ENCODE measurements around the gene SPINK5. TPM values are rescaled to one million over a fixed set of nuclear protein-coding genes. Genes with fewer than 3 reads are reported as not detected.
A peak's percentile ranks its signal among the peaks of the same experiment; 100 is the strongest.

The SPINK5 gene, protein sequence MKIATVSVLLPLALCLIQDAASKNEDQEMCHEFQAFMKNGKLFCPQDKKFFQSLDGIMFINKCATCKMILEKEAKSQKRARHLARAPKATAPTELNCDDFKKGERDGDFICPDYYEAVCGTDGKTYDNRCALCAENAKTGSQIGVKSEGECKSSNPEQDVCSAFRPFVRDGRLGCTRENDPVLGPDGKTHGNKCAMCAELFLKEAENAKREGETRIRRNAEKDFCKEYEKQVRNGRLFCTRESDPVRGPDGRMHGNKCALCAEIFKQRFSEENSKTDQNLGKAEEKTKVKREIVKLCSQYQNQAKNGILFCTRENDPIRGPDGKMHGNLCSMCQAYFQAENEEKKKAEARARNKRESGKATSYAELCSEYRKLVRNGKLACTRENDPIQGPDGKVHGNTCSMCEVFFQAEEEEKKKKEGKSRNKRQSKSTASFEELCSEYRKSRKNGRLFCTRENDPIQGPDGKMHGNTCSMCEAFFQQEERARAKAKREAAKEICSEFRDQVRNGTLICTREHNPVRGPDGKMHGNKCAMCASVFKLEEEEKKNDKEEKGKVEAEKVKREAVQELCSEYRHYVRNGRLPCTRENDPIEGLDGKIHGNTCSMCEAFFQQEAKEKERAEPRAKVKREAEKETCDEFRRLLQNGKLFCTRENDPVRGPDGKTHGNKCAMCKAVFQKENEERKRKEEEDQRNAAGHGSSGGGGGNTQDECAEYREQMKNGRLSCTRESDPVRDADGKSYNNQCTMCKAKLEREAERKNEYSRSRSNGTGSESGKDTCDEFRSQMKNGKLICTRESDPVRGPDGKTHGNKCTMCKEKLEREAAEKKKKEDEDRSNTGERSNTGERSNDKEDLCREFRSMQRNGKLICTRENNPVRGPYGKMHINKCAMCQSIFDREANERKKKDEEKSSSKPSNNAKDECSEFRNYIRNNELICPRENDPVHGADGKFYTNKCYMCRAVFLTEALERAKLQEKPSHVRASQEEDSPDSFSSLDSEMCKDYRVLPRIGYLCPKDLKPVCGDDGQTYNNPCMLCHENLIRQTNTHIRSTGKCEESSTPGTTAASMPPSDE
- 2.4 and 2.6 TPM in 2 replicates for polyA plus RNA-seq (2013)

- no peak within 1 kb of the TSS for H3K27ac ChIP-seq (ENCODE audit: low read depth, low read length)
- no peaks in the 10 kb centered on the region for H3K79me2 ChIP-seq (ENCODE audit: control insufficient read depth, insufficient read depth, low read length, poor library complexity)
- H3K4me2 ChIP-seq (ENCODE audit: low read length): no peak within 1 kb of the TSS
- H4K12ac ChIP-seq (ENCODE audit: low read depth, low read length): no peak within 1 kb of the TSS
- H3K18ac ChIP-seq (ENCODE audit: low read length): no peak within 1 kb of the TSS
- H3K36me3 ChIP-seq (ENCODE audit: control insufficient read depth in 1 of 2, insufficient read depth in 2 of 2, low read length in 2 of 2): no peaks in the 10 kb centered on the region
- H2AK5ac ChIP-seq (ENCODE audit: low read length): no peak within 1 kb of the TSS
- H3K4me1 ChIP-seq (ENCODE audit: control insufficient read depth in 1 of 2, insufficient read depth in 2 of 2, low read length in 2 of 2): no peaks in the 10 kb centered on the region
- no CpG with 5 or more reads among the region's 5 CpGs for WGBS (ENCODE audit: extremely low coverage, insufficient coverage, insufficient read length)
- H3K27me3 ChIP-seq (ENCODE audit: insufficient read depth, low read length): no peaks in the 10 kb centered on the region
- H3K4me3 ChIP-seq (ENCODE audit: low read depth, low read length): no peak within 1 kb of the TSS
- H3K4ac ChIP-seq (ENCODE audit: low read depth, low read length): no peak within 1 kb of the TSS
- no peak within 1 kb of the TSS for H2BK12ac ChIP-seq (ENCODE audit: low read length)
- H3K23ac ChIP-seq (ENCODE audit: low read length): no peak within 1 kb of the TSS
- no peak for DNase-seq
- no peak within 1 kb of the TSS for H4K8ac ChIP-seq (ENCODE audit: low read depth, low read length)
- H3K79me1 ChIP-seq (ENCODE audit: low read length): no peaks in the 10 kb centered on the region
- no peaks in the 10 kb centered on the region for H3K9me3 ChIP-seq (ENCODE audit: insufficient read depth, low read depth, low read length)
- no peak within 1 kb of the TSS for H2AFZ ChIP-seq (ENCODE audit: insufficient read depth, low read length, poor library complexity)
- H3K14ac ChIP-seq (ENCODE audit: low read length): no peak within 1 kb of the TSS
- no peak within 1 kb of the TSS for H3K9ac ChIP-seq (ENCODE audit: low read length)
- no peak within 1 kb of the TSS for H2BK120ac ChIP-seq (ENCODE audit: insufficient read depth, low read length, poor library complexity)
- no peak within 1 kb of the TSS for H2BK5ac ChIP-seq (ENCODE audit: low read depth, low read length, poor library complexity)
- H4K91ac ChIP-seq (ENCODE audit: low read depth, low read length): no peak within 1 kb of the TSS
Observed at GRCh38 chr5:148063861-148064260, at the start of gene SPINK5. TSS of gene SPINK5 (plus strand) at chr5:148063980. CDS start at chr5:148064045, 65 bp downstream.

GRCh38 chr5:148014276-148014675 lies 49.5 kb upstream of the SPINK5 start:
- no peak overlapping the region for H3K4ac ChIP-seq (ENCODE audit: low read depth, low read length)
- no peak overlapping the region for H3K4me2 ChIP-seq (ENCODE audit: low read length)
- H3K79me1 ChIP-seq (ENCODE audit: low read length): no peaks in the 10 kb centered on the region
- H2BK5ac ChIP-seq (ENCODE audit: low read depth, low read length, poor library complexity): no peak overlapping the region
- no peak overlapping the region for H3K4me3 ChIP-seq (ENCODE audit: low read depth, low read length)
- no peak overlapping the region for H3K27ac ChIP-seq (ENCODE audit: low read depth, low read length)
- WGBS (ENCODE audit: extremely low coverage, insufficient coverage, insufficient read length): no CpG with 5 or more reads among the region's 3 CpGs
- no peak overlapping the region for H3K18ac ChIP-seq (ENCODE audit: low read length)
- no peak overlapping the region for H4K8ac ChIP-seq (ENCODE audit: low read depth, low read length)
- H3K79me2 ChIP-seq (ENCODE audit: control insufficient read depth, insufficient read depth, low read length, poor library complexity): no peaks in the 10 kb centered on the region
- H4K12ac ChIP-seq (ENCODE audit: low read depth, low read length): no peak overlapping the region
- H3K4me1 ChIP-seq (ENCODE audit: control insufficient read depth in 1 of 2, insufficient read depth in 2 of 2, low read length in 2 of 2): peaks cover 2 to 4% of the 10 kb centered on the region in 2 experiments
- no peak overlapping the region for H3K14ac ChIP-seq (ENCODE audit: low read length)
- no peak overlapping the region for H4K91ac ChIP-seq (ENCODE audit: low read depth, low read length)
- no peaks in the 10 kb centered on the region for H3K27me3 ChIP-seq (ENCODE audit: insufficient read depth, low read length)
- H3K9me3 ChIP-seq (ENCODE audit: insufficient read depth, low read depth, low read length): no peaks in the 10 kb centered on the region
- no peak overlapping the region for H2BK12ac ChIP-seq (ENCODE audit: low read length)
- H3K36me3 ChIP-seq (ENCODE audit: control insufficient read depth in 1 of 2, insufficient read depth in 2 of 2, low read length in 2 of 2): peaks cover 0 to 2% of the 10 kb centered on the region in 2 experiments
- H3K23ac ChIP-seq (ENCODE audit: low read length): no peak overlapping the region
- no peak overlapping the region for H3K9ac ChIP-seq (ENCODE audit: low read length)
- no peak overlapping the region for H2AK5ac ChIP-seq (ENCODE audit: low read length)
- H2BK120ac ChIP-seq (ENCODE audit: insufficient read depth, low read length, poor library complexity): no peak overlapping the region
- no peak for DNase-seq
- no peak overlapping the region for H2AFZ ChIP-seq (ENCODE audit: insufficient read depth, low read length, poor library complexity)

DNA sequence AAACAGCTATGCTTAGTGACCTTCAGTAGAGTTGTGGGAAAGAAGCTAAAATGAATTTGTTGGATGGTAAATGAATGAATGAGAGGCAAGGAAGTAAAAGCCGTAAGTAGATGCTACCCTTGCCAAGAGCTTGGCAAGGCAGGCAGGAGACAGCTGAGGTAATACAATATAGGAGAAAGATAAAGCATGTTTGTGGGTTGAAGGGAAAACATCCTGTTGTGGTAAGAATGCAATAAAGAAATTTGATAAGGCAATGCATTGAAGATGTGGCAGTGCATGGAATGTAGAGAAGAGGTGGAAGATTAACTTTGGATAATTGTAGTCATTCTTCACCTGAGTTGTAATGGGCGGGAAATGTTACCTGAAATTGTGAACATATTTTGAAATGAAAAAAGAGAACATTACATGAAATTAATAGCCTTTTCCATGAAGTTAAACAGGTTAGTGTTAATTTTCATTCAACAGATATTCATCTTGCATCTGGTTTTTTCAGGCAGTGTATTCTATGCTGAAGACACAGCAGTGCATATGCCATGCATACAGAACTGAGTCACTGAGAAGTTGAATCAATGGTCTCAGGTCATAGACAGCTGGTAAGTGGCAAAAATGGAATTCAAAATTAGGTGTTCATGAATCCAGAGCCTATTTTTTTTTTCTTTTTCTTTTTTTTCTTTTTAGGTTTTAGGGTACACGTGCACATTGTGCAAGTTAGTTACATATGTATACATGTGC lies 43.4 kb upstream of the SPINK5 start:
- Histone ChIP-seq H3K9me3 (ENCODE audit: insufficient read depth, low read depth, low read length) (no peaks in the 10 kb centered on the region), H2BK12ac (ENCODE audit: low read length) (no peak overlapping the region), H3K4ac (ENCODE audit: low read depth, low read length) (no peak overlapping the region), H3K9ac (ENCODE audit: low read length) (no peak overlapping the region), H3K18ac (ENCODE audit: low read length) (no peak overlapping the region), H3K4me1 (ENCODE audit: control insufficient read depth in 1 of 2, insufficient read depth in 2 of 2, low read length in 2 of 2) (no peaks in the 10 kb centered on the region), H4K91ac (ENCODE audit: low read depth, low read length) (no peak overlapping the region), H3K79me1 (ENCODE audit: low read length) (no peaks in the 10 kb centered on the region), H4K8ac (ENCODE audit: low read depth, low read length) (no peak overlapping the region), H2AFZ (ENCODE audit: insufficient read depth, low read length, poor library complexity) (no peak overlapping the region), H3K4me2 (ENCODE audit: low read length) (no peak overlapping the region), H3K14ac (ENCODE audit: low read length) (no peak overlapping the region), H2AK5ac (ENCODE audit: low read length) (no peak overlapping the region), H3K27ac (ENCODE audit: low read depth, low read length) (no peak overlapping the region), H4K12ac (ENCODE audit: low read depth, low read length) (no peak overlapping the region), H3K36me3 (ENCODE audit: control insufficient read depth in 1 of 2, insufficient read depth in 2 of 2, low read length in 2 of 2) (peaks cover 0 to 2% of the 10 kb centered on the region in 2 experiments), H2BK120ac (ENCODE audit: insufficient read depth, low read length, poor library complexity) (no peak overlapping the region), H2BK5ac (ENCODE audit: low read depth, low read length, poor library complexity) (no peak overlapping the region), H3K23ac (ENCODE audit: low read length) (no peak overlapping the region), H3K4me3 (ENCODE audit: low read depth, low read length) (no peak overlapping the region), H3K79me2 (ENCODE audit: control insufficient read depth, insufficient read depth, low read length, poor library complexity) (no peaks in the 10 kb centered on the region), H3K27me3 (ENCODE audit: insufficient read depth, low read length) (no peaks in the 10 kb centered on the region)
- WGBS (ENCODE audit: extremely low coverage, insufficient coverage, insufficient read length): no CpG with 5 or more reads among the region's 3 CpGs
- peak in 1 of 2 donors; percentile 43 for DNase-seq

DNA sequence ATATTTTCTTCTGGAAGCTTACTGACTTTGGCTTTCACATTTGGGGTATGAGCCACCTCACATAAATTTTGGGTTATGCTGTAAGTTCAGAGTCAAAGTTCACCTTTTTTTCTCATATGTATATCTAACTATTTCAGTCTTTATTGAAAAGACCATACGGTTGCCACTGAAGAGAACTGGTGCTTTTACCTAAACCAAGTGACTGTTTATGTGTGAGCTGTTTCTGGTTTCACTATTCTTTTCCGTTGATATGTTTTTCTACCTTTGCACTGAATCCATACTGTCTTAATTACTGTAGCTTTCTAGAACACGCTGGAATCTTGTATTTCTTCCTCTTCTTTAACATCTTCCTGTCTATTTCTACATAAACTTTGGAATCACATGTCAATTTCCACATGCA lies 36.3 kb upstream of the SPINK5 start:
- no peak overlapping the region for H2BK12ac ChIP-seq (ENCODE audit: low read length)
- no peak overlapping the region for H2AFZ ChIP-seq (ENCODE audit: insufficient read depth, low read length, poor library complexity)
- H3K36me3 ChIP-seq (ENCODE audit: control insufficient read depth in 1 of 2, insufficient read depth in 2 of 2, low read length in 2 of 2): no peaks in the 10 kb centered on the region
- WGBS (ENCODE audit: extremely low coverage, insufficient coverage, insufficient read length): no CpG with 5 or more reads among the region's 3 CpGs
- no peak overlapping the region for H4K8ac ChIP-seq (ENCODE audit: low read depth, low read length)
- H2BK120ac ChIP-seq (ENCODE audit: insufficient read depth, low read length, poor library complexity): no peak overlapping the region
- H3K27me3 ChIP-seq (ENCODE audit: insufficient read depth, low read length): no peaks in the 10 kb centered on the region
- DNase-seq: no peak
- H3K4me2 ChIP-seq (ENCODE audit: low read length): no peak overlapping the region
- H4K12ac ChIP-seq (ENCODE audit: low read depth, low read length): no peak overlapping the region
- no peak overlapping the region for H3K4me3 ChIP-seq (ENCODE audit: low read depth, low read length)
- no peak overlapping the region for H3K27ac ChIP-seq (ENCODE audit: low read depth, low read length)
- no peak overlapping the region for H3K9ac ChIP-seq (ENCODE audit: low read length)
- no peak overlapping the region for H2BK5ac ChIP-seq (ENCODE audit: low read depth, low read length, poor library complexity)
- no peak overlapping the region for H2AK5ac ChIP-seq (ENCODE audit: low read length)
- H3K4ac ChIP-seq (ENCODE audit: low read depth, low read length): no peak overlapping the region
- no peak overlapping the region for H3K14ac ChIP-seq (ENCODE audit: low read length)
- H3K79me2 ChIP-seq (ENCODE audit: control insufficient read depth, insufficient read depth, low read length, poor library complexity): no peaks in the 10 kb centered on the region
- H3K18ac ChIP-seq (ENCODE audit: low read length): no peak overlapping the region
- H3K23ac ChIP-seq (ENCODE audit: low read length): no peak overlapping the region
- no peak overlapping the region for H4K91ac ChIP-seq (ENCODE audit: low read depth, low read length)
- H3K9me3 ChIP-seq (ENCODE audit: insufficient read depth, low read depth, low read length): no peaks in the 10 kb centered on the region
- no peaks in the 10 kb centered on the region for H3K4me1 ChIP-seq (ENCODE audit: control insufficient read depth in 1 of 2, insufficient read depth in 2 of 2, low read length in 2 of 2)
- no peaks in the 10 kb centered on the region for H3K79me1 ChIP-seq (ENCODE audit: low read length)
